D341Med (cell line): ENCODE measurements around the gene DDX3X.
"Not testable (repeated sequence)": the region's sequence is repeated elsewhere in the genome, so short reads cannot be mapped to it uniquely, and the experiment has no call there.

ENCODE experiments used
- DNase-seq: peaks from one replicate; pipeline ENCODE4 v3.0.0; 2012; ENCODE audit warnings: low spot score

The DDX3X gene

DNA sequence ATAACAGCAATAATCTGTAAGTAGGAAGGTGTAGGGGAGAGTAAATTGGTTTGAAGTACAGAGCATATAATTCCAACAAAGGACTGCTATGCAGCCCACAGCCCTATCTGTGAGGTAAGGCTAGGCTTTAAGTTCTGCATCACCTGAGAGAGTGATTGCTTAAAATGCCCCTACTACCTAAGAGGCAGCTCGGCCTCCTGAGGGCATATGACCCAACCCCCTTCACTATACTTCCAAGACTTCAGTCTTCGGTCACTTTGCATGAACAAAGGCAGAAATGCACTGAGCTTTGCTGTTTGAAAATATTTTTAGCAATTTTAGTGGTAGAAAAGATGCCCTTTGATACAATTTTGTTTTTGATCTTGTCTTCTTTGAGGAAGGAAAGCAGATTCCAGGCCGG lies 4.9 kb upstream of the DDX3X start:
- DNase-seq: no peak

GRCh38 chrX:41332005-41332404 lies 2.0 kb upstream of the DDX3X start:
- no peak for DNase-seq

- DNase-seq: no peak
These were observed 1.5 kb upstream of the DDX3X start for GRCh38 chrX:41332408-41333002.

DNA sequence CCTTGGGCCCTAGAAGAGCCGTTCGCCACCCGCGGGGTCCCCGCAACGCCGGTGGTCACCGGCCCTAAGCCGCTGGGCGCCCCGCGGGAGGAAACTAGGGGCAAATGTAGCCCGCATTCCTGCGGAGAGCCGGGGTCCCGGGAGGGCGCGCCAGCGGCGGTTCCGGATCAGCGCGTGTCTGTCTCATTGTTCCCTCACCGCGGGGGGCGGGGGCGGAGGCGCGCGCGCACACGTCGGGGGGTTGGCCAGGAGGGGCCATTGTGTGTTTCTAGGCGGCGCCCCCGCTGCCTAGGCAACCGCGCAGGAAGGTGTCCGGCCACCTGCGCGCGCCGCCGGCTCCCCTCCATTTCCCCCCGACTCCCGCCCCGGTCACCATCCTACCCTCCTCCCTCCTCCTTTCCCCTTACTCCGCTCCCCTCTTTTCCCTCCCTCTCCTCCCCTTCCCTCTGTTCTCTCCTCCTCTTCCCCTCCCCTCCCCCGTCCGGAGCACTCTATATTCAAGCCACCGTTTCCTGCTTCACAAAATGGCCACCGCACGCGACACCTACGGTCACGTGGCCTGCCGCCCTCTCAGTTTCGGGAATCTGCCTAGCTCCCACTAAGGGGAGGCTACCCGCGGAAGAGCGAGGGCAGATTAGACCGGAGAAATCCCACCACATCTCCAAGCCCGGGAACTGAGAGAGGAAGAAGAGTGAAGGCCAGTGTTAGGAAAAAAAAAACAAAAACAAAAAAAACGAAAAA lies 789 bp upstream of the DDX3X start:
- peak; percentile 87 for DNase-seq

DNA sequence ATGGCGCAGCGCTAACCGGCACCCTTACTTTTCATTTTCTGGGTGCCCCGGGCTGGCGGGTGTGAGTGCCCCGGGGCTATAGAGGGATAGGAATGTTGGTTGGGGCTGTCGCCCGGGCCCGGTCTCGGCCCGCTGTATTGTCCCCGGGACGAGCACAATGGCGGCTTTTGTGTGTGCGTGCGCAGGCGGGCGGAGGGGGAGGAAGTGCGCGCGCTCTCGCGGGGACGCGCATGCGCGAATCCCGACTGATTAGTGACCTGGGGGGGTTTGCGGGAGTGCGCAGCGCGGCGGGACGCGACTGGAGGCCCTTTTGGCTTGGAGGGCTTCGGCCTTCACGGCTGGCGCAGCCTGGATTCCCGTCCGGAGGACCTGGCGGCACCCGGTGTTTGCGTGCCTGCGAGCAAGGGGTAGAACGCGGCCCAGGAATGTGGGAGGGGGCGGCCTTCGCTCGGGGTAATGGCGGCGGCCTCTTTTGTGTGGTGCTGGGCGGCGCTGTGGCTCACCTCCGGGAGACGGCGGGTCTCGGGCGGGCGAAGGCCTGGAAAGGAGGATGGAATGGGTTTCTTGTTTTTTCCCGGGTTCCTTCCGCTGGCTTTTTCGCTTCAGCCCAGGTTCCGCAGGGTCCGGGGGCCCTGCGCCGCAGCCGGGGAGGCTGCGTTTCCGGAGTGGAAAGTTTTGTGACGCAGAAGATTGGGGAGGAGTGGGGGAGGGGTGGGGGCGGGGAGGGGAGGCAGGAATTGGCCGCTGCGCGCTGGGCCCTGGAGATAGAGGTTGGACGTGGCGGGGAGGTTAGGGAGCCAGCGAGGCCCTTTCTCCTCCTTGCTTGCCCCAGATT lies 618 bp downstream of the DDX3X start:
- DNase-seq: peak; percentile 84

GRCh38 chrX:41335198-41335957 lies 1.4 kb downstream of the DDX3X start:
- DNase-seq: no peak

DNA sequence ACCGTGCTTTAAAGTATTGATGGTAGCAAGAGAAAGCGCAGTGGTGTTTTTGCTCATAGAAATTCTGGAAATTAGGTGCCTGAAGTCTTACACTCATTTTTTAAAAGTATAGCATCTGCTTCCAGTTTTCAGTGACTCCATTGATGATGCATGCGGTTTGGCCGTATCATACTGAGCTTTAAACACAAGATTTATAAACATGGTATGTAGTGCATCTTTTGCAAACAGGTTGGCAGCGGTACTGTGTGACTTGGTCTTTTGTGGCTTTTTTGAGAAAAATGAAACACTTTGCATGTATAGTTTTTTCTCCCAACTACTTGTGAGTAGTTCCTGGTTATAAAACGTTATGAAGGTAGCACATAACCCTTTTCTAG lies 2.0 kb downstream of the DDX3X start:
- no peak for DNase-seq

GRCh38 chrX:41336447-41336846 lies 2.5 kb downstream of the DDX3X start:
- DNase-seq: no peak

- no peak for DNase-seq
These were observed 3.2 kb downstream of the DDX3X start for GRCh38 chrX:41337140-41337539.

- no peak for DNase-seq
These were observed 4.5 kb downstream of the DDX3X start for GRCh38 chrX:41338436-41338835.

DNA sequence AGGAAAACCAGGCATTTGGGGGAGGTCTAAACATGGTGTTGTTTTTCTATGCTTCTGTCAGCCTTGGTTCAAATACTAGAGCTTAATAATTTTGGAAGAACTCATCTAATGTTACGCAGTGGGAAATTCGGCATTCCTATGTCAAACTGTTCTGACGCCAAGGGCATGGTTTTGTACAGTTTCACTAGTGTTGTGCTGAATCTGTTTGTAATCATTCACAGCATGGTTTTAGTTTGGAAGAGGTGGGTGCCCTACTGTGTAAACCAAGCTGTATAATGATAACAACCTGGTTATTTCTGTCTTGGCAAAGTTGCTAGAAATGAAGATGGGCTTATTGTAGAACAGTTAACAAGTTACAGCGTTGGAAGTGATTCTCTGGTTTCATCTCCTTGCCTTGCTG lies 5.2 kb downstream of the DDX3X start:
- DNase-seq: no peak

DNA sequence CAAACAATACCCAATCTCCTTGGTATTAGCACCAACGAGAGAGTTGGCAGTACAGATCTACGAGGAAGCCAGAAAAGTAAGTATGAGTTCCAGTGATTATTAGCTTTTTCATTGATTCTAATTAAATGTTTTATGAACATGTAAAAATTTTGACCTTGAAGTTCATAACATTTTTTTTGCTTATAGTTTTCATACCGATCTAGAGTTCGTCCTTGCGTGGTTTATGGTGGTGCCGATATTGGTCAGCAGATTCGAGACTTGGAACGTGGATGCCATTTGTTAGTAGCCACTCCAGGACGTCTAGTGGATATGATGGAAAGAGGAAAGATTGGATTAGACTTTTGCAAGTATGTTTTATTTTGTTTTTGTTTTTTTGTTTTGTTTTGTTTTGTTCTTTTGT lies 10.1 kb downstream of the DDX3X start:
- DNase-seq: no peak

DNA sequence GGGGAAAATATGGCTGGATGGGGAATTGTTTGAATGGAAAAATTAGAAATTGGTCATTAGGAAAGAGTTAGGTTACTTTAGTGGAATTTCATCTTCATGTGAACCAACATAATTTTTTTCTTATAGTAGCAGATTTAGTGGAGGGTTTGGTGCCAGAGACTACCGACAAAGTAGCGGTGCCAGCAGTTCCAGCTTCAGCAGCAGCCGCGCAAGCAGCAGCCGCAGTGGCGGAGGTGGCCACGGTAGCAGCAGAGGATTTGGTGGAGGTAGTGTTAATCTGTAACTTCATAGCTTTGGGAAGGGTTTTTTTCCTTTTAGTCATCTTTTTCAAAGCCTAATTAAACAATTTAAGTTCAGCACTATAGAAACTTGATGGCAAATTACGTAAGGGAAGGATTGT lies 13.2 kb downstream of the DDX3X start:
- no peak for DNase-seq

GRCh38 chrX:41348551-41348950 lies 14.6 kb downstream of the DDX3X start:
- DNase-seq: no peak

DNA sequence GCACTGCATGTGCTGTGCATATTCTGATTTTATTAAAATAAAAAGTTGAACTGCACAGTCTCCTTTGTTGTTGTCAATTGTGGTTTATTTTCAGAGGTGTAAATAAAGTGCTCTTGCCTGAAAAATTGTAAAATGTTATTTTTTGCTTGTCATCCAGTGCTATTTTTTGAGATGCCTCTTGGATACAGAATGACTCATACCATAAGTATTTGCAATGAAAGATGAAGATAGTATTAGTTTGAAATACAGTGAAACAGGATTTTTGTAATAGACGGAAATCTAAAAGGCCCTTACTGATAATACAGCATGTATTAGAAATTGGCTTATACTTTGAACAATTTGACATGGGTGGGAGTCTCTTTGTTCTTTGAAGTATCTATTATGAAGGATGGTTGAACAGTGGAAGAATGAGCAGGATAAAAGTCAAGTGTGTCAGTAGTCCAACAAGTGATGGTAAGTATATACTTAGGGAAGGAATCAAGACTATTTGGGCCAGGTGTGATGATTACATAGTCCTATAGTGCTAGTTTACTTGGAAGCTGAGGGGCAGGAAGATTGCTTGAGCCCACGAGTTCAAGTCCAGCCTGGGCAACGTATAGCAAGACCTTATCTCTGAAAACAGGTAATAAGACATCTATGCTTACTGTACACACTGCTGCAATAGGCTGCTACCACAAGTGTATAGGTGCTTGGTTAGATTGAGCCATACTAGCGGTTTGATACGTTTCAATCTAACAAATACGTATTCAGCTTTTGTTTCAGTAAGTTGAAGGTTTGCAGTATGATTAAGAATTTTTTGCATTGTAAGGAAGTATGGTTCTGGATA lies 16.4 kb downstream of the DDX3X start:
- DNase-seq: no peak

GRCh38 chrX:41350976-41351569 lies 17.1 kb downstream of the DDX3X start:
- no peak for DNase-seq

DNA sequence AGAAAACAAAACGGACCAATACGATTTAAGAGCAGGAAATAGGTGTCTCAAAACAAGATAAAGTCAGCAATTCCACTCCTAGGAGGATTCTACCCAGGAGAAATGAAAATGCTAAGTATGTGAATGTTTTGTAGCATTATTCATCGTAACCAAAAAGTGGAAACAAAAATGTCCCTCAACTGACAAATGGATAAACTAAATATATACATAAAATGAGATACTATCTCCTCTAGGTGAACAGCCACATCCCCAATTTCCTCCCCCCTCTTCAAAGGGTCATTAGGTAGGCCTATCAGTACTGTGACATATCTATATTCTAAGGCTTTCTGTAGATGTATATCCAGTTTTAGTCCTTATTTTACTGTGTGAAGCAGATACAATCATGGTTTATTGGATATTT lies 18.0 kb downstream of the DDX3X start:
- no peak for DNase-seq

- no peak for DNase-seq
These were observed 18.4 kb downstream of the DDX3X start for GRCh38 chrX:41352329-41352838.

- DNase-seq: no peak
These were observed 20.0 kb downstream of the DDX3X start for GRCh38 chrX:41353985-41354384.

- no peak for DNase-seq
These were observed 35.2 kb downstream of the DDX3X start for GRCh38 chrX:41369152-41369551.

- DNase-seq: not testable (repeated sequence)
These were observed 37.6 kb downstream of the DDX3X start for GRCh38 chrX:41371575-41371974.
